ENCODE results near the gene PCK1.

GRCh38 chr20:57617079-57617795, 56.3 kb downstream of the PCK1 start:
- TF ChIP-seq CTCF (IDR thresholded peaks at IDR 0.05) (no peak), EP300 (IDR thresholded peaks at IDR 0.05) (no peak), POLR2AphosphoS5 (IDR thresholded peaks at IDR 0.05) (no peak), POLR2A (IDR thresholded peaks at IDR 0.05) (no peak)

All from suprapubic skin (tissue), 4 donors.